SK-N-SH treated with all-trans-retinoic acid at 6 μM for 48 hours (cell line): ENCODE results near the gene NPPA.

Source experiments
- ATAC-seq: fragments of 200-7000 bp; cut with Tn5 transposase; 3 replicates; pipeline ENCODE4 v1.9.1; 2020; ENCODE audit warnings: mild to moderate bottlenecking, moderate library complexity
- ARNTL ChIP-seq: fragments of 450-650 bp; formaldehyde crosslinking; IDR thresholded peaks from 2 replicates; pipeline ENCODE4 v1.5.0; 2020; ENCODE audit warnings: low read depth, mild to moderate bottlenecking, moderate library complexity, borderline replicate concordance
- BACH2 ChIP-seq: fragments of 250-450 bp; sonication (Bioruptor Pico); IDR thresholded peaks from 2 replicates; pipeline ENCODE4 v1.9.0; 2021; ENCODE audit warnings: mild to moderate bottlenecking, borderline replicate concordance
- CREB5 ChIP-seq: fragments of 250-450 bp; sonication (Bioruptor Pico); IDR thresholded peaks from 2 replicates; pipeline ENCODE4 v1.5.1; 2020; ENCODE audit warnings: low read depth, mild to moderate bottlenecking, moderate library complexity
- CSDC2 ChIP-seq: fragments of 250-450 bp; sonication (Bioruptor Pico); IDR thresholded peaks from 2 replicates; pipeline ENCODE4 v1.5.0; 2020; ENCODE audit warnings: mild to moderate bottlenecking, moderate library complexity
- ESRRG ChIP-seq: fragments of 250-450 bp; sonication (Bioruptor Pico); IDR thresholded peaks from 2 replicates; pipeline ENCODE4 v1.6.1; 2021; ENCODE audit warnings: mild to moderate bottlenecking
- GLIS3 ChIP-seq: fragments of 250-450 bp; sonication (Bioruptor Pico); IDR thresholded peaks from 2 replicates; pipeline ENCODE4 v1.5.0; 2020; ENCODE audit warnings: mild to moderate bottlenecking, moderate library complexity
- ISL1 ChIP-seq: fragments of 250-450 bp; sonication (Bioruptor Pico); IDR thresholded peaks from 2 replicates; pipeline ENCODE4 v2.1.2; 2022; ENCODE audit warnings: mild to moderate bottlenecking, moderate library complexity
- OSR1 ChIP-seq: fragments of 250-450 bp; sonication (Bioruptor Pico); IDR thresholded peaks from 2 replicates; pipeline ENCODE4 v1.8.0; 2022; ENCODE audit warnings: moderate library complexity, mild to moderate bottlenecking, inconsistent platforms
- PATZ1 ChIP-seq: fragments of 250-450 bp; sonication (Bioruptor Pico); IDR thresholded peaks from 2 replicates; pipeline ENCODE4 v1.8.0; 2020; ENCODE audit warnings: mild to moderate bottlenecking, moderate library complexity, borderline replicate concordance
- PPARA ChIP-seq: fragments of 250-450 bp; sonication (Bioruptor Pico); IDR thresholded peaks from 2 replicates; pipeline ENCODE4 v1.5.0; 2020; ENCODE audit warnings: mild to moderate bottlenecking, borderline replicate concordance
- RARB ChIP-seq: fragments of 250-450 bp; sonication (Bioruptor Pico); IDR thresholded peaks from 2 replicates; pipeline ENCODE4 v1.8.0; 2021; ENCODE audit warnings: mild to moderate bottlenecking, moderate library complexity
- SNAI2 ChIP-seq: fragments of 250-450 bp; sonication (Bioruptor Pico); IDR thresholded peaks from 2 replicates; pipeline ENCODE4 v1.5.0; 2020; ENCODE audit warnings: mild to moderate bottlenecking, moderate library complexity
- TCF4 ChIP-seq: fragments of 250-450 bp; sonication (Bioruptor Pico); IDR thresholded peaks from 2 replicates; pipeline ENCODE4 v1.8.0; 2021; ENCODE audit warnings: mild to moderate bottlenecking, moderate library complexity, borderline replicate concordance
- TOX ChIP-seq: fragments of 250-450 bp; sonication (Bioruptor Pico); IDR thresholded peaks from 2 replicates; pipeline ENCODE4 v1.8.0; 2021; ENCODE audit warnings: mild to moderate bottlenecking, moderate library complexity, borderline replicate concordance
- TSHZ2 ChIP-seq: fragments of 250-450 bp; sonication (Bioruptor Pico); IDR thresholded peaks from 2 replicates; pipeline ENCODE4 v1.5.0; 2020; ENCODE audit warnings: mild to moderate bottlenecking, moderate library complexity
- ZC3H10 ChIP-seq: fragments of 250-450 bp; sonication (Bioruptor Pico); IDR thresholded peaks from 2 replicates; pipeline ENCODE4 v1.5.1; 2021; ENCODE audit warnings: mild to moderate bottlenecking, moderate library complexity
- ZFP3 ChIP-seq: fragments of 250-450 bp; sonication (Bioruptor Pico); IDR thresholded peaks from 2 replicates; pipeline ENCODE4 v1.5.0; 2020; ENCODE audit warnings: mild to moderate bottlenecking, moderate library complexity
- ZFP30 ChIP-seq: fragments of 450-650 bp; formaldehyde crosslinking; IDR thresholded peaks from 2 replicates; pipeline ENCODE4 v1.5.0; 2022; ENCODE audit warnings: mild to moderate bottlenecking, moderate library complexity
- ZNF565 ChIP-seq: fragments of 450-650 bp; formaldehyde crosslinking; conservative IDR thresholded peaks from 2 replicates; pipeline ENCODE4 v1.5.0; 2020; ENCODE audit warnings: low read depth, mild to moderate bottlenecking, moderate library complexity
- ZNF70 ChIP-seq: fragments of 450-650 bp; formaldehyde crosslinking; IDR thresholded peaks from 2 replicates; pipeline ENCODE4 v1.5.0; 2020; ENCODE audit warnings: mild to moderate bottlenecking, moderate library complexity
- ZNF8 ChIP-seq: fragments of 450-650 bp; formaldehyde crosslinking; IDR thresholded peaks from 2 replicates; pipeline ENCODE4 v1.5.0; 2020; ENCODE audit warnings: mild to moderate bottlenecking, moderate library complexity
- TF ChIP-seq, protein P1 (sequence below): fragments of 250-450 bp; sonication (Bioruptor Pico); IDR thresholded peaks from 2 replicates; pipeline ENCODE4 v1.8.0; 2021; ENCODE audit warnings: low read depth, mild to moderate bottlenecking, moderate library complexity, borderline replicate concordance
- TF ChIP-seq, protein P2 (sequence below): fragments of 250-450 bp; sonication (Bioruptor Pico); IDR thresholded peaks from 2 replicates; pipeline ENCODE4 v1.5.1; 2021; ENCODE audit warnings: mild to moderate bottlenecking, moderate library complexity

NPPA gene

DNA sequence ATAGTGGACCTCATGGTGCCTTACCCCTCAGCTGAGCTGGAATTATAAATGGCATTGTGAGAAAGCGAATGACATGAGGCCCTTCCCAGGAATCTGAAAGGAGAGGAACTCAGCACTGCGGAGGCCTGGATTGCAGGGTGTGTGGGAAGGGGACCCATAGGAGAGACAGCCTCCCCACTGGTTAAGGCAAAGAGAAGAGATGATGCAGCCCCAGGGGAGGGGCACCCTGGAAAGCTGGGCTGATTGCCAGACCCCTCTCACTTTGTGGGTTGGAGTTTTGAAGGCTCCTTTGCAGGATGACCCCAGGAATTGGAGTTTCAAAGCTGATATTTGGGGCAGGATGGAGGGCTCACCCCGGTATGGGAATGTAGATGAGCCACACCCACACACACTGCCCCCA is 9.1 kb upstream of the NPPA start (continued):
- TF ChIP-seq TSHZ2 (CRISPR knock-in tag): no peak
- TF ChIP-seq CSDC2: no peak
- TF ChIP-seq, protein P1, sequence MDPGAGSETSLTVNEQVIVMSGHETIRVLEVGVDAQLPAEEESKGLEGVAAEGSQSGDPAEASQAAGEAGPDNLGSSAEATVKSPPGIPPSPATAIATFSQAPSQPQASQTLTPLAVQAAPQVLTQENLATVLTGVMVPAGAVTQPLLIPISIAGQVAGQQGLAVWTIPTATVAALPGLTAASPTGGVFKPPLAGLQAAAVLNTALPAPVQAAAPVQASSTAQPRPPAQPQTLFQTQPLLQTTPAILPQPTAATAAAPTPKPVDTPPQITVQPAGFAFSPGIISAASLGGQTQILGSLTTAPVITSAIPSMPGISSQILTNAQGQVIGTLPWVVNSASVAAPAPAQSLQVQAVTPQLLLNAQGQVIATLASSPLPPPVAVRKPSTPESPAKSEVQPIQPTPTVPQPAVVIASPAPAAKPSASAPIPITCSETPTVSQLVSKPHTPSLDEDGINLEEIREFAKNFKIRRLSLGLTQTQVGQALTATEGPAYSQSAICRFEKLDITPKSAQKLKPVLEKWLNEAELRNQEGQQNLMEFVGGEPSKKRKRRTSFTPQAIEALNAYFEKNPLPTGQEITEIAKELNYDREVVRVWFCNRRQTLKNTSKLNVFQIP (CRISPR knock-in tag): no peak

DNA sequence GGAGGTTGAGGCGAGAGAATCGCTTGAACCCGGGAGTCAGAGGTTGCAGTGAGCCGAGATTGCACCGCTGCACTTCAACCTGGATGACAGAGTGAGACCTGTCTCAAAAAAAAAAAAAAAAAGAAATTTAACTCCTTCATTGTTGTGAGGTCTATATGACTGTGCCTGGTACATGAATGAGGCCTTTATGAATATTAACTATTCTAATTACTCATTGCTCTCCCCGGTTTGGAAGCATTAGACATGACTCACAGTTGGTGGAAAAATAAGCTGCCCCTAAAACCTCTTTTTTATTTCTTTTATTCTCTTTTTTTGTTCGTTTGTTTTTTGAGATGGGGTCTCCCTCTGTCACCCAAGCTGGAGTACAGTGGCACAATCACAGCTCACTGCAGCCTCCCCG is 7.8 kb upstream of the NPPA start:
- no peak for ATAC-seq
- TF ChIP-seq BACH2 (CRISPR knock-in tag): no peak
- no peak for TF ChIP-seq ZNF70 (CRISPR knock-in tag)
- no peak for TF ChIP-seq ARNTL (CRISPR knock-in tag)
- no peak for TF ChIP-seq ZFP30 (CRISPR knock-in tag)
- no peak for TF ChIP-seq RARB (CRISPR knock-in tag)
- no peak for TF ChIP-seq ZFP3 (CRISPR knock-in tag)
- no peak for TF ChIP-seq ESRRG (CRISPR knock-in tag)
- TF ChIP-seq ZC3H10 (CRISPR knock-in tag): no peak
- no peak for TF ChIP-seq OSR1 (CRISPR knock-in tag)
- no peak for TF ChIP-seq ZNF8 (CRISPR knock-in tag)
- TF ChIP-seq, protein P2, sequence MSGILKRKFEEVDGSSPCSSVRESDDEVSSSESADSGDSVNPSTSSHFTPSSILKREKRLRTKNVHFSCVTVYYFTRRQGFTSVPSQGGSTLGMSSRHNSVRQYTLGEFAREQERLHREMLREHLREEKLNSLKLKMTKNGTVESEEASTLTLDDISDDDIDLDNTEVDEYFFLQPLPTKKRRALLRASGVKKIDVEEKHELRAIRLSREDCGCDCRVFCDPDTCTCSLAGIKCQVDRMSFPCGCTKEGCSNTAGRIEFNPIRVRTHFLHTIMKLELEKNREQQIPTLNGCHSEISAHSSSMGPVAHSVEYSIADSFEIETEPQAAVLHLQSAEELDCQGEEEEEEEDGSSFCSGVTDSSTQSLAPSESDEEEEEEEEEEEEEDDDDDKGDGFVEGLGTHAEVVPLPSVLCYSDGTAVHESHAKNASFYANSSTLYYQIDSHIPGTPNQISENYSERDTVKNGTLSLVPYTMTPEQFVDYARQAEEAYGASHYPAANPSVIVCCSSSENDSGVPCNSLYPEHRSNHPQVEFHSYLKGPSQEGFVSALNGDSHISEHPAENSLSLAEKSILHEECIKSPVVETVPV: no peak
- no peak for TF ChIP-seq ZNF565 (CRISPR knock-in tag)
- no peak for TF ChIP-seq GLIS3 (CRISPR knock-in tag)
- no peak for TF ChIP-seq PATZ1
- no peak for TF ChIP-seq PPARA (CRISPR knock-in tag)
- no peak for TF ChIP-seq ISL1 (CRISPR knock-in tag)
- no peak for TF ChIP-seq CREB5
- TF ChIP-seq CSDC2: no peak

DNA sequence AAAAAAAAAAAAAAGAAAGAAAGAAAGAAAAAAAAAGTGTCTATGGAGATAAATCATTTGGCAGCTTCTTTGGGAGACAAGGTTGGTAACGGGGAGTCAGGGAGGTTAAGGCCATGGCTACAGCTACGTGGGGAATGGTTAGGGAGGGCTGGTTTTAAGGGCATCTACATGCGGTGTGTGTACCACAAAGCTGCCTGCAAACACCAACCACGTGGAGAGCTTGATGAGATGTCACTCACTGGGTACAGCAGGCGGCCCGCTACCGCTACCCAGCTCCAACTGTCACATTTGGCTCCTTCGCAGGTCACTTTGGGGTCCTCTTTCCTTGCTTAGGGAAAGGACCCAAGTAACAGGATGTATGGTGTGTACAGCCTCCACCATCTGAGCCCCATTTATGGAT is 6.9 kb upstream of the NPPA start:
- no peak for ATAC-seq
- no peak for TF ChIP-seq ZNF8 (CRISPR knock-in tag)
- no peak for TF ChIP-seq ZFP3 (CRISPR knock-in tag)
- TF ChIP-seq SNAI2 (CRISPR knock-in tag): no peak
- TF ChIP-seq, protein P2: no peak
- no peak for TF ChIP-seq ISL1 (CRISPR knock-in tag)
- no peak for TF ChIP-seq TCF4 (CRISPR knock-in tag)
- no peak for TF ChIP-seq TSHZ2 (CRISPR knock-in tag)
- no peak for TF ChIP-seq ZC3H10 (CRISPR knock-in tag)
- no peak for TF ChIP-seq ARNTL (CRISPR knock-in tag)
- TF ChIP-seq PPARA (CRISPR knock-in tag): no peak
- no peak for TF ChIP-seq ZNF565 (CRISPR knock-in tag)
- TF ChIP-seq OSR1 (CRISPR knock-in tag): no peak
- TF ChIP-seq TOX (CRISPR knock-in tag): no peak
- TF ChIP-seq, protein P1 (CRISPR knock-in tag): no peak
